ENCODE results near the gene SYTL1. TPM values are rescaled to one million over a fixed set of nuclear protein-coding genes. Genes with fewer than 3 reads are reported as not detected.

Gene SYTL1
- total and polyA plus RNA-seq, 9 of the 15 experiments (the other 6 are each of a cell fraction or from before 2014, with no cell fraction given) = 0.04 to 9.3 (median 1.7) TPM

- no peak for TF ChIP-seq PRPF4 (IDR thresholded peaks at IDR 0.05; ENCODE audit: insufficient read depth, low read depth, low read length, poor library complexity, severe bottlenecking)
- TF ChIP-seq LEF1 (IDR thresholded peaks at IDR 0.05) = peak; percentile 19; the same call in 1 of the 2 replicates
- TF ChIP-seq ZBTB40 (IDR thresholded peaks at IDR 0.05) = no peak; the same call in none of the 2 replicates
- TF ChIP-seq ZBTB40 (CRISPR knock-in tag; IDR thresholded peaks at IDR 0.05) = no peak
- no peak; the same call in 1 of the 2 replicates for TF ChIP-seq MIER1 (IDR thresholded peaks at IDR 0.05; ENCODE audit: low read depth)
- TF ChIP-seq CBX8 (IDR thresholded peaks at IDR 0.05; ENCODE audit: borderline replicate concordance, extremely low read depth, low read depth, low read length, poor library complexity, severe bottlenecking) = no peak
- TF ChIP-seq, protein P1, sequence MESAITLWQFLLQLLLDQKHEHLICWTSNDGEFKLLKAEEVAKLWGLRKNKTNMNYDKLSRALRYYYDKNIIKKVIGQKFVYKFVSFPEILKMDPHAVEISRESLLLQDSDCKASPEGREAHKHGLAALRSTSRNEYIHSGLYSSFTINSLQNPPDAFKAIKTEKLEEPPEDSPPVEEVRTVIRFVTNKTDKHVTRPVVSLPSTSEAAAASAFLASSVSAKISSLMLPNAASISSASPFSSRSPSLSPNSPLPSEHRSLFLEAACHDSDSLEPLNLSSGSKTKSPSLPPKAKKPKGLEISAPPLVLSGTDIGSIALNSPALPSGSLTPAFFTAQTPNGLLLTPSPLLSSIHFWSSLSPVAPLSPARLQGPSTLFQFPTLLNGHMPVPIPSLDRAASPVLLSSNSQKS (CRISPR knock-in tag; IDR thresholded peaks at IDR 0.05) = no peak
- no peak for TF ChIP-seq TCFL5 (CRISPR knock-in tag; conservative IDR thresholded peaks at IDR 0.05)
- TF ChIP-seq NR3C1 (CRISPR knock-in tag; IDR thresholded peaks at IDR 0.05) = peak; percentile 76; the same call in 1 of the 2 replicates
- TF ChIP-seq, protein P2, sequence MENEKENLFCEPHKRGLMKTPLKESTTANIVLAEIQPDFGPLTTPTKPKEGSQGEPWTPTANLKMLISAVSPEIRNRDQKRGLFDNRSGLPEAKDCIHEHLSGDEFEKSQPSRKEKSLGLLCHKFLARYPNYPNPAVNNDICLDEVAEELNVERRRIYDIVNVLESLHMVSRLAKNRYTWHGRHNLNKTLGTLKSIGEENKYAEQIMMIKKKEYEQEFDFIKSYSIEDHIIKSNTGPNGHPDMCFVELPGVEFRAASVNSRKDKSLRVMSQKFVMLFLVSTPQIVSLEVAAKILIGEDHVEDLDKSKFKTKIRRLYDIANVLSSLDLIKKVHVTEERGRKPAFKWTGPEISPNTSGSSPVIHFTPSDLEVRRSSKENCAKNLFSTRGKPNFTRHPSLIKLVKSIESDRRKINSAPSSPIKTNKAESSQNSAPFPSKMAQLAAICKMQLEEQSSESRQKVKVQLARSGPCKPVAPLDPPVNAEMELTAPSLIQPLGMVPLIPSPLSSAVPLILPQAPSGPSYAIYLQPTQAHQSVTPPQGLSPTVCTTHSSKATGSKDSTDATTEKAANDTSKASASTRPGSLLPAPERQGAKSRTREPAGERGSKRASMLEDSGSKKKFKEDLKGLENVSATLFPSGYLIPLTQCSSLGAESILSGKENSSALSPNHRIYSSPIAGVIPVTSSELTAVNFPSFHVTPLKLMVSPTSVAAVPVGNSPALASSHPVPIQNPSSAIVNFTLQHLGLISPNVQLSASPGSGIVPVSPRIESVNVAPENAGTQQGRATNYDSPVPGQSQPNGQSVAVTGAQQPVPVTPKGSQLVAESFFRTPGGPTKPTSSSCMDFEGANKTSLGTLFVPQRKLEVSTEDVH (IDR thresholded peaks at IDR 0.05; ENCODE audit: low read depth, partially characterized antibody) = no peak
- no peak for TF ChIP-seq CAMTA2 (CRISPR knock-in tag; conservative IDR thresholded peaks at IDR 0.05)
- peak; percentile 73; the same call in 1 of the 2 replicates for TF ChIP-seq SMARCA5 (IDR thresholded peaks at IDR 0.05)
These were observed 50.4 kb downstream of the SYTL1 start, which contains the start of gene GPR3 (continued) for GRCh38 chr1:27392096-27392777.

Measured in K562 (cell line).